GM12872 (cell line): ENCODE measurements around the gene SSBP1.
A peak's percentile ranks its signal among the peaks of the same experiment; 100 is the strongest.

Experiments
- CTCF ChIP-seq: IDR thresholded peaks from 3 replicates; pipeline ENCODE4 v1.5.1; 2011; ENCODE audit warnings: low read depth, mild to moderate bottlenecking, low read length, moderate library complexity; ENCODE audit not compliant: insufficient read depth

The SSBP1 gene

DNA sequence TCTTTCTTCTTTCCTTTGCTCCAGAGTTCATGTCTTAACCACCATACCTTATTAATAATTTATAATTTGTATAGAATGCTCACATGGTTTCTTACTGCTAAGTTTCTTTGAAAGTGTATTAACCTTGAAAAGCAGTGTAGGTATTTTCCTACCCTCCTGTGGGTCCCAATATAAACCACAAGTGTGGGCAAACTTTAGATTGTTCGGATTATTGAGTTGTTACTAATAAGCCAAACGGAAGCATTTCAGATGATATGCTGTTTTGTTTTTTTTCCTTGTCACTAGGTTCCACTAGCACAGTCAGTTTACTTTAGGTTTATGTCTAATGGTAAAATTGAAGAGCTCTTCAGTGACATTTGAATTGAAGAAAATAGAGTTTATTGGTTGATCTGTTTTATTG is 10.2 kb downstream of the SSBP1 start:
- no peak for TF ChIP-seq CTCF

DNA sequence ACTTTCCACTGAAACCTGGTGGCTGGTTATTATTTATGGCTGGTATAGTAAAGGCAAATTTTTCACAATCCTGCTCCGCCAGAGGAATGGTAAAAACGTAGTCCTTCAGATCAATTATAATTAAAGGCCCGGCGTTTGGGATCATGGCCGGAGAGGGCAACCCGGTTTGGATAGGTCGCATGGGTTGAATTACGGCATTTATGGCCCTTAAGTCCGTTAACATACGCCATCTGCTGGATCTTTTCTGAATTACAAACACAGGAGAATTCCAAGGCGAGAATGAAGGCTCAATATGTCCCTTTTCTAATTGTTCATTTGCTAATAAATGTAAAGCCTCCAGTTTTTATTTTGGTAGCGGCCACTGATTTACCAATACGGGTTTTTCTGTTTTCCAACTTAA is 14.5 kb downstream of the SSBP1 start:
- no peak; the same call in 2 of the 3 replicates for TF ChIP-seq CTCF

DNA sequence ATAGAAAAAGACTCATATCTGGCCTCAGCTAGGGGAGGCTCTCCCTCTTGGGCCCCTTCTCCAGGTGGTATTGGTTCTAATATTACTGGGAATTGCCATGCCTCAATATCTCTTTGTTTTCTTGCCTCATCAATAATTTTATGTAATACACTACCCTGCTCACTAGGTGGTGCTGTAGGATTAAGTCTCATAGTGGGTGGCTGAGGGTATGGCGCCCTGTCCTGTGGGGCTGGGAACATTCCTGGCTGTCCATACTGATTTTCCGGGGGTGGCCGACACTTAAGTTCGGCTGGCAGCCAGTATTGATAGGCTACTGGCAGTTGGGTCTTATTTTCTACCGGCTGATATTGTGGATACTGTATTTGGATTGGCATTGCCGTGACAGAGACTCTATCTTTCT is 16.8 kb downstream of the SSBP1 start:
- TF ChIP-seq CTCF, result peak; percentile 48

- no peak for TF ChIP-seq CTCF
Observed at GRCh38 chr7:141763797-141764196, 25.6 kb downstream of the SSBP1 start, which contains the start of gene TAS2R3. TSS of gene TAS2R3 (plus strand) at chr7:141764097. CDS start at chr7:141764159, 62 bp downstream.

DNA sequence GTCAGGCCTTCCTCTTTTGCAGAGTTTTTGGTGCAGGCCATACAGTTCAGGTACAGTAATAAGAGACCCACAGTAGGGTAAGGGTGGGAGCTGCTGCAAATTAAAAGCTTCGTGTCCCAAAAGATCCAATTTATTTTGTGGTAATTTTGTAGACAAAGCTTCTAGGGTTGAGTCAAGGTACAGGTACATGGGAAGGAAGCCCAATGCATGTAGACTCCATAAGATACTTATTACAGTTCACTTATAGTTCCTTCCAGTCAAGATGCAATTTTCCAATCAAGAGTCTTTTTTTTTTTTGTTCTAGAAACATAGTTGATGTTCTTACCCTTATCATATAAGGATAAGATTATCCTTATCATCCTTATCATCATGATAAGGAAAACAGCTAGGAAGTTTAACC is 38.2 kb downstream of the SSBP1 start, which contains the start of gene TAS2R4:
Gene TAS2R4, plus strand, starts transcription at position 301 of the 400 bp plus-strand sequence. CDS start 1,815 bp downstream, outside the sequence.
- no peak for TF ChIP-seq CTCF

DNA sequence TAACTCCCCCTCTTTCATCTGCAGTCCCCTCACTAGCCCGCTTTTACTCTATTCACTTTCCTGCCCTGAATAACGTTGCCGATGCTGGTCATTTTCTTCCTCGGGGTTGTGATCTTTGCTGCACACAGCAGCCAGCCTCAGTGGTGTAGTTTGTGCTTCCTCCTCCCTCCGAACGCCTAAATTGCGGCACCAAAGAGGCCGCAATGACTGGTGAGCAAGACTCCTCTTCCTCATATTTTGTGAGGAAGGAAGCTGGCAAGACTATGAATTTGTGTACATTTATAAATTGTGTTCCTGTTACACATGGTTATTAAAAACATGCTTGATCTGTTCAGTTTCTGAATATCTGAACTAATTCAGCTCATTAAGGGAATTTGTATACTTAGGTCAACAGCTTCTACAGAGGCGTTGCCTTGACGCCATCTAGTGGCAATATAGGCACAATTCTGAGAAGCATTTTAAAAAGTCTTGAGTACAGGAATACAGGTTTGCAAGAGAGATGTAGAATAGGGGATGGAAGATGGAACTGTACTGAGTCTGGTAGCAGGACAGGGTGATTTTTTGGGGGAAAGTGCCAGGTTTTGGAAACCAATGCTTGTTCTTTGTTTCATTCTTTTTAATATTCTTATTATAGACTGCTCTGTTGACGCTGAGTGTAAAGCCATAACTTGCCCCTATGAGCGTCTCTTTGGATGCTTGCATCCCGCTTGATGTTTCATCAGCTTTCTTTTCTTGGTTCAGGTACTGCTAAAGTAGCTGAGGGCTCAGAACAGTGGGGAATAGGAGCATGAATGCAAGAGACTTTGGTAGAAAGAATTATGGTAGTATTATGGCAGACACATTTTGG is 47.8 kb downstream of the SSBP1 start:
- TF ChIP-seq CTCF, result peak; percentile 75

GRCh38 chr7:141788296-141788695 is 50.1 kb downstream of the SSBP1 start:
- TF ChIP-seq CTCF, result no peak
